GM10248 (cell line): ENCODE measurements around the gene PRDM16.

Experiments used
- CTCF ChIA-PET: fragments of 300-600 bp; sonication (Branson Sonifier 250); formaldehyde crosslinking; extraction: SDS; loops from one replicate; lab custom pipeline; 2021; ENCODE audit warnings: antibody characterized with exemption; lab: Yijun Ruan, JAX
- POLR2A ChIA-PET: fragments of 350-650 bp; sonication (Branson Sonifier 250); formaldehyde crosslinking; extraction: SDS; loops from one replicate; lab custom pipeline; 2020; ENCODE audit warnings: antibody characterized with exemption; lab: Yijun Ruan, JAX
- DNase-seq: peaks from one replicate; pipeline ENCODE4 v3.0.0; 2012; ENCODE audit errors: extremely low spot score
- CTCF ChIP-seq: IDR thresholded peaks from 2 replicates; pipeline ENCODE4 v1.5.1; 2012; ENCODE audit warnings: mild to moderate bottlenecking, low read depth; ENCODE audit errors: extremely low read depth, missing control alignments, control extremely low read depth

PRDM16 gene

GRCh38 chr1:3060601-3061551 is 8.1 kb upstream of the PRDM16 start:
- DNase-seq = no peak
- ChIA-PET CTCF (no interaction called here), POLR2A (no interaction called here)
- no peak for TF ChIP-seq CTCF

GRCh38 chr1:3061566-3061965 is 7.4 kb upstream of the PRDM16 start:
- no peak for DNase-seq
- CTCF ChIA-PET = no interaction called here
- POLR2A ChIA-PET = no interaction called here
- no peak for TF ChIP-seq CTCF

- DNase-seq = no peak
- ChIA-PET POLR2A (no interaction called here), CTCF (no interaction called here)
- TF ChIP-seq CTCF = no peak
Measured at GRCh38 chr1:3061981-3062615, 6.9 kb upstream of the PRDM16 start.

- no peak for DNase-seq
- POLR2A ChIA-PET = no interaction called here
- no peak for TF ChIP-seq CTCF
- CTCF ChIA-PET = no interaction called here
Measured at GRCh38 chr1:3062616-3063378, 6.2 kb upstream of the PRDM16 start.

GRCh38 chr1:3063379-3064295 is 5.4 kb upstream of the PRDM16 start:
- DNase-seq = no peak
- no peak for TF ChIP-seq CTCF
- ChIA-PET CTCF (no interaction called here), POLR2A (no interaction called here)
